Measurements from ENCODE around the gene CYB561D1. TPM values are rescaled to one million over a fixed set of nuclear protein-coding genes. Genes with fewer than 3 reads are reported as not detected.

CYB561D1 gene
- total RNA-seq, 2 donors from 2014 or later: 8.1 to 12.5 TPM

GRCh38 chr1:109485001-109485400, 8.9 kb upstream of the CYB561D1 start:
- Histone ChIP-seq H3K4me3 (peak overlapping the region; percentile 66), H3K27ac (no peak overlapping the region)
- TF ChIP-seq CTCF (IDR thresholded peaks at IDR 0.05): no peak

GRCh38 chr1:109487261-109487660, 6.6 kb upstream of the CYB561D1 start:
- Histone ChIP-seq H3K4me1 (peaks cover 11% of the 10 kb centered on the region), H3K9me3 (no peaks in the 10 kb centered on the region), H3K36me3 (no peaks in the 10 kb centered on the region), H3K27me3 (no peaks in the 10 kb centered on the region), H3K9ac (ENCODE audit: low read depth in 2 of 2, low read length in 2 of 2) (no peak overlapping the region), H3K4me3 (no peak overlapping the region), H3K27ac (no peak overlapping the region)
- TF ChIP-seq CTCF (IDR thresholded peaks at IDR 0.05): no peak
- intact Hi-C loops (cut with DNase I): no loop called here
- DNase-seq: no peak

More at GRCh38 chr1:109485001-109485400, 8.9 kb upstream of the CYB561D1 start:
- no peak overlapping the region for H3K9ac ChIP-seq (ENCODE audit: low read depth in 2 of 2, low read length in 2 of 2)
- H3K27me3 ChIP-seq: no peaks in the 10 kb centered on the region
- intact Hi-C loops (cut with DNase I): no loop called here
- H3K9me3 ChIP-seq: no peaks in the 10 kb centered on the region
- no peaks in the 10 kb centered on the region for H3K36me3 ChIP-seq
- H3K4me1 ChIP-seq: peaks cover 11% of the 10 kb centered on the region
- DNase-seq: no peak

- H3K9me3 ChIP-seq: no peaks in the 10 kb centered on the region
- no peak overlapping the region for H3K4me3 ChIP-seq
- no peaks in the 10 kb centered on the region for H3K27me3 ChIP-seq
- H3K27ac ChIP-seq: no peak overlapping the region
- peaks cover 8% of the 10 kb centered on the region for H3K4me1 ChIP-seq
- no peak for DNase-seq
- TF ChIP-seq CTCF (IDR thresholded peaks at IDR 0.05): no peak
- H3K36me3 ChIP-seq: no peaks in the 10 kb centered on the region
- no peak overlapping the region for H3K9ac ChIP-seq (ENCODE audit: low read depth in 2 of 2, low read length in 2 of 2)
- intact Hi-C loops (cut with DNase I): no loop called here
These were observed 5.7 kb upstream of the CYB561D1 start for GRCh38 chr1:109488201-109488600.

GRCh38 chr1:109488696-109489095, 5.2 kb upstream of the CYB561D1 start:
- no peak overlapping the region for H3K4me3 ChIP-seq
- H3K36me3 ChIP-seq: no peaks in the 10 kb centered on the region
- DNase-seq: no peak
- TF ChIP-seq CTCF (IDR thresholded peaks at IDR 0.05): no peak
- H3K9me3 ChIP-seq: no peaks in the 10 kb centered on the region
- peaks cover 11% of the 10 kb centered on the region for H3K4me1 ChIP-seq
- no peaks in the 10 kb centered on the region for H3K27me3 ChIP-seq
- no peak overlapping the region for H3K9ac ChIP-seq (ENCODE audit: low read depth in 2 of 2, low read length in 2 of 2)
- H3K27ac ChIP-seq: no peak overlapping the region
- intact Hi-C loops (cut with DNase I): no loop called here

GRCh38 chr1:109490029-109490933, 3.6 kb upstream of the CYB561D1 start:
- intact Hi-C loops (cut with DNase I): loop anchor here (2.0 kb wide), 1 partner anchor 43 kb away; no protein-coding TSS in a partner anchor

More at GRCh38 chr1:109490029-109490933, 3.6 kb upstream of the CYB561D1 start:
- H3K27me3 ChIP-seq: no peaks in the 10 kb centered on the region
- peak; percentile 76 for TF ChIP-seq CTCF (IDR thresholded peaks at IDR 0.05)
- H3K9ac ChIP-seq (ENCODE audit: low read depth in 2 of 2, low read length in 2 of 2): no peak overlapping the region
- no peak overlapping the region for H3K4me3 ChIP-seq
- no peak overlapping the region for H3K27ac ChIP-seq
- no peaks in the 10 kb centered on the region for H3K36me3 ChIP-seq
- no peaks in the 10 kb centered on the region for H3K9me3 ChIP-seq
- peaks cover 5% of the 10 kb centered on the region for H3K4me1 ChIP-seq
- peak; percentile 79 for DNase-seq
